Measurements from ENCODE around the gene ZCCHC14.
"Not testable (repeated sequence)": the region's sequence is repeated elsewhere in the genome, so short reads cannot be mapped to it uniquely, and the experiment has no call there.

Gene ZCCHC14

DNA sequence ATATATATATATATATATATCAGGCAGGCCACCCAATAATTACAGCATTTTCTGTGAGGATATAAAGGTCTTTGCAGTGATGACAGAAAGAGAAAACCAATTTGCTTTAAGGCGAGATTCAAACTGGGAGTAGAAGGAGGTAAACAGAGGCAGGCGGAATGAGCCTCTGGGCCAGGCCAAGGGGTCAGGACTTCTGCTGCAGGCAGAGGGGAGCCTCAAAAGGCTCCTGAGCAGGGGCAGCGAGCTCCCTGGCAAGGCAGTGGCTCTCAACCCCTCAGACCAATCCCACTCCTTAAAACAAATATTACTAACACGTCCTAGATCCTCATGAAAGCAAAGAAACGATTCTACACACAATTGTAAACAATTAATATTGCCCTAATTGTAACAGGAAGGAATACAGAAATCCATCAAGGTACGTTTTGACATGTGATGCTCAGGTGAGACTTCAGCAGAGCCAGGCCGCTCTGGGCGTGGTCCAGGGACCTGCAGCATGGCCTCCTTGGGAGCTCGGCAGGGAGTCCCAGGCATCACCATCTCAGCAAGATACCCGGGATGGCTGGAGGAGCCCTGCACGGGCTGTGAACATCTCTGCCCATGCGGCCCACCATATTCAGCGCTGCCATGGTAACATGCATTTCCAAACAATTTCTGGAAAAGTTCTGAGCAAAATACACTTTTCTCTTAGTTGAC is 127.7 kb downstream of the ZCCHC14 start:
- Histone ChIP-seq H4K91ac (ENCODE audit: low read depth, low read length, poor library complexity) (no peak overlapping the region), H3K36me3 (replicated peaks in 1 of 2; ENCODE audit: control insufficient read depth in 2 of 2, insufficient read depth in 2 of 2, low read length in 2 of 2) (peaks cover 6 to 39% of the 10 kb centered on the region in 2 donors), H3K9me3 (replicated peaks in 1 of 2; ENCODE audit: control insufficient read depth in 2 of 2, insufficient read depth in 1 of 2, low read depth in 1 of 2, low read length in 2 of 2) (peaks cover 4 to 8% of the 10 kb centered on the region in 2 donors), H3K9ac (ENCODE audit: low read depth, low read length, poor library complexity) (no peak overlapping the region), H3K4me1 (ENCODE audit: control insufficient read depth in 2 of 2, insufficient read depth in 1 of 2, low read depth in 1 of 2, low read length in 2 of 2) (peaks cover 7 to 8% of the 10 kb centered on the region in 2 donors), H3K4me2 (ENCODE audit: insufficient read depth, low read length, poor library complexity, severe bottlenecking) (no peak overlapping the region), H3K79me1 (ENCODE audit: low read depth, low read length) (peaks cover 10% of the 10 kb centered on the region), H2BK12ac (ENCODE audit: low read length) (no peak overlapping the region), H3K27me3 (ENCODE audit: control insufficient read depth in 3 of 3, insufficient read depth in 3 of 3, low read depth in 1 of 3, low read length in 3 of 3) (no peaks in the 10 kb centered on the region), H4K8ac (ENCODE audit: low read depth, low read length) (no peak overlapping the region), H3K4ac (ENCODE audit: low read length) (no peak overlapping the region), H2BK120ac (ENCODE audit: low read depth, low read length) (no peak overlapping the region), H2BK15ac (ENCODE audit: low read length) (no peak overlapping the region), H3K4me3 (ENCODE audit: low read length in 2 of 2) (no peak overlapping the region), H3K18ac (ENCODE audit: low read length) (no peak overlapping the region), H2AFZ (ENCODE audit: low read length) (no peak overlapping the region), H2AK5ac (ENCODE audit: low read depth, low read length) (no peak overlapping the region), H3K27ac (replicated peaks; ENCODE audit: low read length) (no peak overlapping the region), H3K14ac (ENCODE audit: low read length) (no peak overlapping the region), H2BK5ac (ENCODE audit: low read length) (no peak overlapping the region), H3K23ac (ENCODE audit: low read depth, low read length, poor library complexity) (no peak overlapping the region)
- WGBS, 2 donors (ENCODE audit: extremely low coverage in 2 of 2, insufficient read length in 2 of 2, insufficient replicate concordance in 1 of 2) = 100% methylated on average over 2 of the region's 13 CpGs; no CpG with 5 or more reads in 1 of the 2 donors
- no peak for DNase-seq (ENCODE audit: low spot score)

DNA sequence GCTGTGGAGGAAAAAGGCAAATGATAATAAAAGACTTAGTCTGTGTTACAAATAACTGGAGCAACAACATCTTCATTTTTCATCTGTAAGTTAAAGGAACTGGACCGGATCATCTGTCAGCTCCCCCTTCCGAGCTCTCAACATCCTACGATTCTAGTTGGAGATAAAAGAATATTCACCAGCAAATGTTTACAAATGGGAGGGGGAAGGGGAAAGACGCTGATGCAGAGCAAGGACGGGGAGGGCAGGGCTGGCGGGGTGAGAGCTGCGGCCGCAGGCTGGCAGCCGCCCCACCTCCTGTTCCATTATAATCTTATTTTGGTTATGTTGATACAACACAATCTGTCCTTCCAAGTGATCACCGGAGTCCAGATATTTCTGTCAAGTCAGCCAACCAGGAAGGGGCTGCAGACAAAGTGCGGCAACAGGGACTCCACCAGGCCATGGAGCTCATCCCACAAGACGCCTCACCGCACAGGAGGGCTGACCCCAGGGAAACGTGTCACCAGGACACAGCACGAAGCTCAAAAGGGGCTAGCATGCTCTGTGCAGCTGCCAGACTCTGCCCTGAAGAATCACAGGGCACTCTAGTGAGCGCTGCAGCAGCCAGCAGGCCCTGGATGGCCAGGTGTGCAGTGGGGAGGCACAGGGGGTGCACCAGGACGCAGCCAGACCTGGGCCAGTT is 128.9 kb downstream of the ZCCHC14 start:
- Histone ChIP-seq H3K18ac (ENCODE audit: low read length) (peak overlapping the region; percentile 20), H4K91ac (ENCODE audit: low read depth, low read length, poor library complexity) (no peak overlapping the region), H3K9me3 (replicated peaks in 1 of 2; ENCODE audit: control insufficient read depth in 2 of 2, insufficient read depth in 1 of 2, low read depth in 1 of 2, low read length in 2 of 2) (peaks cover 4 to 8% of the 10 kb centered on the region in 2 donors), H3K14ac (ENCODE audit: low read length) (no peak overlapping the region), H4K8ac (ENCODE audit: low read depth, low read length) (no peak overlapping the region), H2BK15ac (ENCODE audit: low read length) (no peak overlapping the region), H3K4me1 (ENCODE audit: control insufficient read depth in 2 of 2, insufficient read depth in 1 of 2, low read depth in 1 of 2, low read length in 2 of 2) (peaks cover 1 to 3% of the 10 kb centered on the region in 2 donors), H3K27me3 (ENCODE audit: control insufficient read depth in 3 of 3, insufficient read depth in 3 of 3, low read depth in 1 of 3, low read length in 3 of 3) (no peaks in the 10 kb centered on the region), H2AFZ (ENCODE audit: low read length) (no peak overlapping the region), H2BK12ac (ENCODE audit: low read length) (no peak overlapping the region), H2BK120ac (ENCODE audit: low read depth, low read length) (no peak overlapping the region), H2AK5ac (ENCODE audit: low read depth, low read length) (no peak overlapping the region), H3K4me3 (ENCODE audit: low read length in 2 of 2) (no peak overlapping the region), H3K23ac (ENCODE audit: low read depth, low read length, poor library complexity) (no peak overlapping the region), H3K27ac (replicated peaks; ENCODE audit: low read length) (no peak overlapping the region), H2BK5ac (ENCODE audit: low read length) (no peak overlapping the region), H3K79me1 (ENCODE audit: low read depth, low read length) (peaks cover 8% of the 10 kb centered on the region), H3K4me2 (ENCODE audit: insufficient read depth, low read length, poor library complexity, severe bottlenecking) (no peak overlapping the region), H3K36me3 (replicated peaks in 1 of 2; ENCODE audit: control insufficient read depth in 2 of 2, insufficient read depth in 2 of 2, low read length in 2 of 2) (peaks cover 8 to 51% of the 10 kb centered on the region in 2 donors), H3K9ac (ENCODE audit: low read depth, low read length, poor library complexity) (peak overlapping the region; percentile 73), H3K4ac (ENCODE audit: low read length) (no peak overlapping the region)
- WGBS, 2 donors (ENCODE audit: extremely low coverage in 2 of 2, insufficient read length in 2 of 2, insufficient replicate concordance in 1 of 2) = no CpG with 5 or more reads among the region's 17 CpGs
- no peak for DNase-seq (ENCODE audit: low spot score)

DNA sequence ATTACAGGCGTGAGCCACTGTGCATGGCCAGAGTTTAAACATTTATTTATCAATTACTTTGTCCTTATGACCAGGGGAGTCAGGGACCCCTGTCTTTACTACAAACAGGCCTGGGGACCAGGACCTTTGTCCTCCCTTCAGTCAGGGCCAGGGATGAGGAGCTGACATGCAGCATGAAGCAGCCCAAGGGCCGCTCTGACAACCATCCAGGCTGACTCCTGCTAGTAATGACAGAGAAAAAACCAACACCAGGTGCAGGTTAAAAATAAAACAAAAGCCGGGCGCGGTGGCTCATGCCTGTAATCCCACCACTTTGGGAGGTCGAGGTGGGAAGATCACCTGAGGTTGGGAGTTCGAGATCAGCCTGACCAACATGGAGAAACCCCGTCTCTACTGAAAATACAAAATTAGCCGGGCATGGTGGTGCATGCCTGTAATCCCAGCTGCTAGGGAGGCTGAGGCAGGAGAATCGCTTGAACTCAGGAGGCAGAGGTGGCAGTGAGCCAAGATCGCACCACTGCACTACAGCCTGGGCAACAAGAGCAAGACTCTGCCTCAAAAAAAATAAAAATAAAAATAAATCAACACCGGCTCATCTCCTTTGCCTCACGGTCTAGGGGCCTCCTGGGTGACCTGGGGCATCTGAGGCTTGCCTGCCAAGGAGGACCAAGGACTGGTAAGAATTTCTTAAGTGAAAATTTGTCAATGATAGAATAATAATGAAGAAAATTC is 129.8 kb downstream of the ZCCHC14 start:
- H3K4me1 ChIP-seq (ENCODE audit: control insufficient read depth in 2 of 2, insufficient read depth in 1 of 2, low read depth in 1 of 2, low read length in 2 of 2); H2BK120ac ChIP-seq (ENCODE audit: low read depth, low read length); H3K4ac ChIP-seq (ENCODE audit: low read length); H4K8ac ChIP-seq (ENCODE audit: low read depth, low read length); H3K4me3 ChIP-seq (ENCODE audit: low read length in 2 of 2); H2AK5ac ChIP-seq (ENCODE audit: low read depth, low read length); H3K14ac ChIP-seq (ENCODE audit: low read length); H4K91ac ChIP-seq (ENCODE audit: low read depth, low read length, poor library complexity); H3K79me1 ChIP-seq (ENCODE audit: low read depth, low read length); H2BK15ac ChIP-seq (ENCODE audit: low read length); H3K4me2 ChIP-seq (ENCODE audit: insufficient read depth, low read length, poor library complexity, severe bottlenecking); H3K9ac ChIP-seq (ENCODE audit: low read depth, low read length, poor library complexity); H2BK5ac ChIP-seq (ENCODE audit: low read length); H3K27me3 ChIP-seq (ENCODE audit: control insufficient read depth in 3 of 3, insufficient read depth in 3 of 3, low read depth in 1 of 3, low read length in 3 of 3); H2AFZ ChIP-seq (ENCODE audit: low read length); H3K27ac ChIP-seq (replicated peaks; ENCODE audit: low read length); H2BK12ac ChIP-seq (ENCODE audit: low read length); H3K18ac ChIP-seq (ENCODE audit: low read length); DNase-seq (ENCODE audit: low spot score); H3K9me3 ChIP-seq (replicated peaks in 1 of 2; ENCODE audit: control insufficient read depth in 2 of 2, insufficient read depth in 1 of 2, low read depth in 1 of 2, low read length in 2 of 2); H3K23ac ChIP-seq (ENCODE audit: low read depth, low read length, poor library complexity): not testable (repeated sequence)
- peaks cover 14 to 60% of the 10 kb centered on the region in 2 donors for H3K36me3 ChIP-seq (replicated peaks in 1 of 2; ENCODE audit: control insufficient read depth in 2 of 2, insufficient read depth in 2 of 2, low read length in 2 of 2)
- WGBS, 2 donors (ENCODE audit: extremely low coverage in 2 of 2, insufficient read length in 2 of 2, insufficient replicate concordance in 1 of 2) = no CpG with 5 or more reads among the region's 13 CpGs
